ENCODE data around the gene SLC27A1.

Gene SLC27A1

GRCh38 chr19:17448131-17448967, 22.0 kb upstream of the SLC27A1 start, which contains the start of gene TMEM221:
TMEM221 (minus strand) TSS chr19:17448668; CDS start chr19:17448462, 206 bp downstream.
- peak; percentile 45 for TF ChIP-seq CTCF (IDR thresholded peaks at IDR 0.05; ENCODE audit: low read depth, low read length, missing control alignments)
- no peak within 1 kb of the TSS for H3K4me3 ChIP-seq (ENCODE audit: low read depth, low read length)
- DNase-seq (ENCODE audit: low read depth): no peak

- TF ChIP-seq CTCF (IDR thresholded peaks at IDR 0.05; ENCODE audit: low read depth, low read length, missing control alignments): no peak
- H3K4me3 ChIP-seq (ENCODE audit: low read depth, low read length): no peak overlapping the region
- peak; percentile 41 for DNase-seq (ENCODE audit: low read depth)
Observed at GRCh38 chr19:17450264-17451075, 19.9 kb upstream of the SLC27A1 start.

- no peak overlapping the region for H3K4me3 ChIP-seq (ENCODE audit: low read depth, low read length)
- DNase-seq (ENCODE audit: low read depth): no peak
- TF ChIP-seq CTCF (IDR thresholded peaks at IDR 0.05; ENCODE audit: low read depth, low read length, missing control alignments): no peak
Observed at GRCh38 chr19:17451820-17452219, 18.5 kb upstream of the SLC27A1 start.

- no peak for DNase-seq (ENCODE audit: low read depth)
- TF ChIP-seq CTCF (IDR thresholded peaks at IDR 0.05; ENCODE audit: low read depth, low read length, missing control alignments): no peak
- no peak overlapping the region for H3K4me3 ChIP-seq (ENCODE audit: low read depth, low read length)
Observed at GRCh38 chr19:17454576-17455071, 15.7 kb upstream of the SLC27A1 start.

- no peak for DNase-seq (ENCODE audit: low read depth)
- H3K4me3 ChIP-seq (ENCODE audit: low read depth, low read length): no peak overlapping the region
- no peak for TF ChIP-seq CTCF (IDR thresholded peaks at IDR 0.05; ENCODE audit: low read depth, low read length, missing control alignments)
Observed at GRCh38 chr19:17455308-17456123, 14.8 kb upstream of the SLC27A1 start.

- no peak for TF ChIP-seq CTCF (IDR thresholded peaks at IDR 0.05; ENCODE audit: low read depth, low read length, missing control alignments)
- no peak overlapping the region for H3K4me3 ChIP-seq (ENCODE audit: low read depth, low read length)
- DNase-seq (ENCODE audit: low read depth): no peak
Observed at GRCh38 chr19:17456127-17456526, 14.2 kb upstream of the SLC27A1 start.
